HCT116 (cell line): ENCODE measurements around the gene NSFL1C.

Source experiments
- CEBPB ChIP-seq: IDR thresholded peaks from 2 replicates; pipeline ENCODE4 v1.6.1; 2012; ENCODE audit warnings: low read depth
- CTCF ChIP-seq, 3 experiments: fragments of 200-600 bp in 1 of 3; sonication (generic) in 1 of 3; IDR thresholded peaks in 2 of 3; conservative IDR thresholded peaks in 1 of 3; 2 replicates each; pipeline ENCODE4 v1.5.1; 2012 to 2017; ENCODE audit warnings: low read depth in 2 of 3, low read length in 2 of 3, antibody characterized with exemption in 1 of 3, borderline replicate concordance in 1 of 3, control low read depth in 1 of 3, mild to moderate bottlenecking in 1 of 3, mixed read lengths in 1 of 3, mixed run types in 1 of 3, moderate library complexity in 1 of 3; ENCODE audit not compliant: insufficient read depth in 1 of 3
- EZH2 ChIP-seq: fragments of 200-600 bp; sonication (generic); IDR thresholded peaks from 2 replicates; pipeline ENCODE4 v1.6.1; 2017; ENCODE audit warnings: antibody characterized with exemption, mixed run types
- POLR2AphosphoS5 ChIP-seq: IDR thresholded peaks from 2 replicates; pipeline ENCODE4 v1.6.1; 2011; ENCODE audit warnings: mild to moderate bottlenecking, low read depth, low read length, moderate library complexity
- RAD21 ChIP-seq: IDR thresholded peaks from 2 replicates; pipeline ENCODE4 v1.6.1; 2012; ENCODE audit warnings: low read depth, mild to moderate bottlenecking
- SIN3A ChIP-seq: IDR thresholded peaks from 2 replicates; pipeline ENCODE4 v1.6.1; 2012; ENCODE audit warnings: low read depth
- ZBTB33 ChIP-seq: IDR thresholded peaks from 2 replicates; pipeline ENCODE4 v1.6.1; 2011; ENCODE audit warnings: mild to moderate bottlenecking, low read length, moderate library complexity; ENCODE audit not compliant: insufficient replicate concordance; ENCODE audit errors: extremely low read depth
- TF ChIP-seq, protein P1 (sequence below): IDR thresholded peaks from 2 replicates; pipeline ENCODE4 v1.6.1; 2012; ENCODE audit warnings: low read depth

GRCh38 chr20:1429143-1429728 is 37.4 kb downstream of the NSFL1C start:
- TF ChIP-seq CTCF (IDR thresholded peaks at IDR 0.05 in 2 of 3, conservative IDR thresholded peaks at IDR 0.05 in 1 of 3; ENCODE audit: borderline replicate concordance in 1 of 3, insufficient read depth in 1 of 3, low read depth in 2 of 3, low read length in 2 of 3) (no peak), RAD21 (no peak), ZBTB33 (no peak), EZH2 (no peak), CEBPB (no peak), SIN3A (no peak), POLR2AphosphoS5 (no peak)
- TF ChIP-seq, protein P1, sequence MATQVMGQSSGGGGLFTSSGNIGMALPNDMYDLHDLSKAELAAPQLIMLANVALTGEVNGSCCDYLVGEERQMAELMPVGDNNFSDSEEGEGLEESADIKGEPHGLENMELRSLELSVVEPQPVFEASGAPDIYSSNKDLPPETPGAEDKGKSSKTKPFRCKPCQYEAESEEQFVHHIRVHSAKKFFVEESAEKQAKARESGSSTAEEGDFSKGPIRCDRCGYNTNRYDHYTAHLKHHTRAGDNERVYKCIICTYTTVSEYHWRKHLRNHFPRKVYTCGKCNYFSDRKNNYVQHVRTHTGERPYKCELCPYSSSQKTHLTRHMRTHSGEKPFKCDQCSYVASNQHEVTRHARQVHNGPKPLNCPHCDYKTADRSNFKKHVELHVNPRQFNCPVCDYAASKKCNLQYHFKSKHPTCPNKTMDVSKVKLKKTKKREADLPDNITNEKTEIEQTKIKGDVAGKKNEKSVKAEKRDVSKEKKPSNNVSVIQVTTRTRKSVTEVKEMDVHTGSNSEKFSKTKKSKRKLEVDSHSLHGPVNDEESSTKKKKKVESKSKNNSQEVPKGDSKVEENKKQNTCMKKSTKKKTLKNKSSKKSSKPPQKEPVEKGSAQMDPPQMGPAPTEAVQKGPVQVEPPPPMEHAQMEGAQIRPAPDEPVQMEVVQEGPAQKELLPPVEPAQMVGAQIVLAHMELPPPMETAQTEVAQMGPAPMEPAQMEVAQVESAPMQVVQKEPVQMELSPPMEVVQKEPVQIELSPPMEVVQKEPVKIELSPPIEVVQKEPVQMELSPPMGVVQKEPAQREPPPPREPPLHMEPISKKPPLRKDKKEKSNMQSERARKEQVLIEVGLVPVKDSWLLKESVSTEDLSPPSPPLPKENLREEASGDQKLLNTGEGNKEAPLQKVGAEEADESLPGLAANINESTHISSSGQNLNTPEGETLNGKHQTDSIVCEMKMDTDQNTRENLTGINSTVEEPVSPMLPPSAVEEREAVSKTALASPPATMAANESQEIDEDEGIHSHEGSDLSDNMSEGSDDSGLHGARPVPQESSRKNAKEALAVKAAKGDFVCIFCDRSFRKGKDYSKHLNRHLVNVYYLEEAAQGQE: no peak
